SK-N-SH (cell line): ENCODE measurements around the gene UBL7. TPM values are rescaled to one million over a fixed set of nuclear protein-coding genes. Genes with fewer than 3 reads are reported as not detected.

Source experiments
- CTCF ChIA-PET: fragments of 300-600, 350-600 bp; formaldehyde crosslinking; extraction: SDS; loops from one replicate; lab custom pipeline; 2021; lab: Yijun Ruan, JAX
- POLR2A ChIA-PET: fragments of 350-600 bp; sonication (Branson Sonifier 250); formaldehyde crosslinking; extraction: SDS; loops from one replicate; lab custom pipeline; 2020; ENCODE audit warnings: antibody characterized with exemption, inconsistent platforms; lab: Yijun Ruan, JAX
- DNase-seq: peaks from one replicate; pipeline ENCODE4 v3.0.0; 2012
- H2AFZ ChIP-seq: fragments of 200-600 bp; sonication (generic); 2 replicates; pipeline ENCODE4 v1.8.1; 2016; ENCODE audit warnings: antibody characterized with exemption, mild to moderate bottlenecking, low read depth
- H3F3A ChIP-seq: fragments of 200-600 bp; sonication (generic); replicated peaks from 2 replicates; pipeline ENCODE3; 2016; ENCODE audit warnings: antibody characterized with exemption, mild to moderate bottlenecking; ENCODE audit not compliant: insufficient read depth
- H3K27ac ChIP-seq, 2 experiments: fragments of 200-500 bp in 1 of 2; fragments of 200-600 bp in 1 of 2; sonication (Bioruptor generic) in 1 of 2; sonication (generic), shearing (Covaris generic) in 1 of 2; 2 replicates each; pipeline versions ENCODE4 v1.5.1 to v1.6.1; 2014 to 2016; ENCODE audit warnings: low read depth in 2 of 2, inconsistent platforms in 1 of 2, low read length in 1 of 2, mild to moderate bottlenecking in 1 of 2, mixed read lengths in 1 of 2
- H3K27me3 ChIP-seq: fragments of 200-600 bp; sonication (generic), shearing (Covaris generic); 2 replicates; pipeline ENCODE4 v1.6.1; 2016; ENCODE audit warnings: mixed run types; ENCODE audit not compliant: insufficient read depth
- H3K36me3 ChIP-seq, 2 experiments: fragments of 200-500 bp in 1 of 2; fragments of 200-600 bp in 1 of 2; sonication (Bioruptor generic) in 1 of 2; sonication (generic) in 1 of 2; replicated peaks in 1 of 2; 2 replicates each; pipeline versions ENCODE3 to v1.5.1; 2014 to 2016; ENCODE audit warnings: low read length in 1 of 2, mild to moderate bottlenecking in 1 of 2; ENCODE audit not compliant: insufficient read depth in 2 of 2, control insufficient read depth in 1 of 2
- H3K4me1 ChIP-seq, 2 experiments: fragments of 200-500 bp in 1 of 2; fragments of 200-600 bp in 1 of 2; sonication (Bioruptor generic) in 1 of 2; sonication (generic), shearing (Covaris generic) in 1 of 2; 2 replicates each; pipeline versions ENCODE4 v1.5.1 to v1.6.1; 2014 to 2016; ENCODE audit warnings: low read depth in 1 of 2, low read length in 1 of 2, mixed run types in 1 of 2; ENCODE audit not compliant: insufficient read depth in 2 of 2, control insufficient read depth in 1 of 2
- H3K4me2 ChIP-seq: fragments of 200-600 bp; sonication (generic), shearing (Covaris generic); 2 replicates; pipeline ENCODE4 v1.6.1; 2017; ENCODE audit warnings: mixed run types
- H3K4me3 ChIP-seq, 2 experiments: fragments of 200-500 bp in 1 of 2; fragments of 200-600 bp in 1 of 2; sonication (Bioruptor generic) in 1 of 2; sonication (generic), shearing (Covaris generic) in 1 of 2; 2 replicates each; pipeline versions ENCODE4 v1.5.1 to v1.8.1; 2014 to 2016; ENCODE audit warnings: low read depth in 2 of 2, inconsistent platforms in 1 of 2, low read length in 1 of 2, mild to moderate bottlenecking in 1 of 2, mixed read lengths in 1 of 2, moderate library complexity in 1 of 2
- H3K79me2 ChIP-seq: fragments of 200-600 bp; sonication (generic); 2 replicates; pipeline ENCODE4 v1.8.1; 2017; ENCODE audit warnings: mild to moderate bottlenecking; ENCODE audit not compliant: insufficient read depth
- H3K9ac ChIP-seq: fragments of 200-600 bp; sonication (generic); 2 replicates; pipeline ENCODE4 v1.6.1; 2017; ENCODE audit warnings: mixed run types
- H3K9me2 ChIP-seq: fragments of 200-600 bp; sonication (generic); 2 replicates; pipeline ENCODE4 v1.6.1; 2017; ENCODE audit warnings: mixed run types
- H3K9me3 ChIP-seq: fragments of 200-600 bp; sonication (generic); 2 replicates; pipeline ENCODE4 v1.6.1; 2017; ENCODE audit warnings: mixed run types, mild to moderate bottlenecking, moderate library complexity
- H4K20me1 ChIP-seq: fragments of 200-600 bp; sonication (generic); 2 replicates; pipeline ENCODE4 v1.6.1; 2017; ENCODE audit warnings: mild to moderate bottlenecking, mixed run types; ENCODE audit not compliant: insufficient read depth
- EZH2phosphoT487 ChIP-seq: fragments of 200-600 bp; sonication (generic); IDR thresholded peaks from 2 replicates; pipeline ENCODE4 v1.6.1; 2017; ENCODE audit warnings: low read depth, mixed run types, mild to moderate bottlenecking, antibody characterized with exemption, moderate library complexity, borderline replicate concordance
- MAX ChIP-seq: IDR thresholded peaks from 2 replicates; pipeline ENCODE4 v1.4.0; 2012; ENCODE audit warnings: low read depth
- MXI1 ChIP-seq: IDR thresholded peaks from 2 replicates; pipeline ENCODE4 v1.6.1; 2012; ENCODE audit warnings: mild to moderate bottlenecking, low read depth, low read length, improper control_type of control experiment
- TCF12 ChIP-seq: IDR thresholded peaks from 2 replicates; pipeline ENCODE4 v1.4.0; 2012
- USF2 ChIP-seq: fragments of 150-350 bp; IDR thresholded peaks from 2 replicates; pipeline ENCODE4 v1.6.1; 2017; ENCODE audit warnings: antibody characterized with exemption, low read length, low read depth, borderline replicate concordance
- ZBTB33 ChIP-seq: IDR thresholded peaks from 2 replicates; pipeline ENCODE4 v1.4.0; 2012; ENCODE audit warnings: low read depth, borderline replicate concordance
- WGBS: methylation state at CpG from one replicate; pipeline ENCODE4 v1.1.6; 2017; ENCODE audit warnings: low lambda C conversion rate; 5-methylcytosine and 5-hydroxymethylcytosine counted together
- polyA plus RNA-seq, 3 experiments: library from polyadenylated mRNA; depleted of rRNA; stranded (reverse); fragments of >200 nt; gene quantifications; 2 replicates each; pipeline ENCODE4 v1.2.3, GENCODE V29; 2012

The UBL7 gene
- polyA plus RNA-seq, 1 of the 3 experiments (the other 2 are of a cell fraction): 81.1 TPM

- Histone ChIP-seq H3F3A (no peaks in the 10 kb centered on the region), H3K27me3 (no peaks in the 10 kb centered on the region), H3K9me3 (no peaks in the 10 kb centered on the region), H3K4me1 (peaks cover 4 to 21% of the 10 kb centered on the region in 2 experiments; a peak in 1 of 4 replicates), H3K4me3 (no peak overlapping the region), H3K36me3 (no peaks in the 10 kb centered on the region), H3K79me2 (no peaks in the 10 kb centered on the region), H3K9ac (no peak overlapping the region), H3K4me2 (no peak overlapping the region), H4K20me1 (no peaks in the 10 kb centered on the region), H2AFZ (no peak overlapping the region), H3K27ac (no peak overlapping the region), H3K9me2 (no peaks in the 10 kb centered on the region)
- no peak for TF ChIP-seq TCF12
- ChIA-PET CTCF (no interaction called here), POLR2A (no interaction called here)
- WGBS: 84% methylated on average over 10 of the region's 19 CpGs
- no peak for DNase-seq
Observed at GRCh38 chr15:74415966-74416916, 44.7 kb downstream of the UBL7 start.

GRCh38 chr15:74414603-74415338 is 46.2 kb downstream of the UBL7 start:
- ChIA-PET POLR2A (no interaction called here), CTCF (no interaction called here)
- H3K79me2 ChIP-seq: no peaks in the 10 kb centered on the region
- WGBS: 94% methylated on average over 10 of the region's 12 CpGs
- H3F3A ChIP-seq: no peaks in the 10 kb centered on the region
- no peaks in the 10 kb centered on the region for H4K20me1 ChIP-seq
- TF ChIP-seq USF2 (no peak), ZBTB33 (no peak), EZH2phosphoT487 (no peak), MXI1 (no peak), MAX (no peak)
- H2AFZ ChIP-seq: no peak overlapping the region
- no peak for DNase-seq
- H3K9me2 ChIP-seq: no peaks in the 10 kb centered on the region
- H3K9ac ChIP-seq: no peak overlapping the region
- H3K4me1 ChIP-seq: peaks cover 0 to 9% of the 10 kb centered on the region in 2 experiments; a peak in 1 of 4 replicates
- H3K27me3 ChIP-seq: no peaks in the 10 kb centered on the region
- H3K4me2 ChIP-seq: no peak overlapping the region
- no peak overlapping the region for H3K27ac ChIP-seq
- no peaks in the 10 kb centered on the region for H3K36me3 ChIP-seq
- H3K4me3 ChIP-seq: no peak overlapping the region
- no peaks in the 10 kb centered on the region for H3K9me3 ChIP-seq
